Measurements from ENCODE around the gene CST4.

- TF ChIP-seq POLR2A (IDR thresholded peaks at IDR 0.05) (no peak), CTCF (IDR thresholded peaks at IDR 0.05 in 8 of 11, conservative IDR thresholded peaks at IDR 0.05 in 3 of 11) (no peak), POLR2AphosphoS5 (IDR thresholded peaks at IDR 0.05) (no peak)
Measured at GRCh38 chr20:23697947-23698346, 9.1 kb upstream of the CST4 start.
